GM04504 (cell line): ENCODE results near the gene PLEKHJ1.
"Not testable (repeated sequence)": the region's sequence is repeated elsewhere in the genome, so short reads cannot be mapped to it uniquely, and the experiment has no call there.

Experiments used
- DNase-seq: peaks from one replicate; pipeline ENCODE4 v3.0.0-alpha.2; 2012; ENCODE audit warnings: low read depth

PLEKHJ1 gene, protein sequence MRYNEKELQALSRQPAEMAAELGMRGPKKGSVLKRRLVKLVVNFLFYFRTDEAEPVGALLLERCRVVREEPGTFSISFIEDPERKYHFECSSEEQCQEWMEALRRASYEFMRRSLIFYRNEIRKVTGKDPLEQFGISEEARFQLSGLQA

DNA sequence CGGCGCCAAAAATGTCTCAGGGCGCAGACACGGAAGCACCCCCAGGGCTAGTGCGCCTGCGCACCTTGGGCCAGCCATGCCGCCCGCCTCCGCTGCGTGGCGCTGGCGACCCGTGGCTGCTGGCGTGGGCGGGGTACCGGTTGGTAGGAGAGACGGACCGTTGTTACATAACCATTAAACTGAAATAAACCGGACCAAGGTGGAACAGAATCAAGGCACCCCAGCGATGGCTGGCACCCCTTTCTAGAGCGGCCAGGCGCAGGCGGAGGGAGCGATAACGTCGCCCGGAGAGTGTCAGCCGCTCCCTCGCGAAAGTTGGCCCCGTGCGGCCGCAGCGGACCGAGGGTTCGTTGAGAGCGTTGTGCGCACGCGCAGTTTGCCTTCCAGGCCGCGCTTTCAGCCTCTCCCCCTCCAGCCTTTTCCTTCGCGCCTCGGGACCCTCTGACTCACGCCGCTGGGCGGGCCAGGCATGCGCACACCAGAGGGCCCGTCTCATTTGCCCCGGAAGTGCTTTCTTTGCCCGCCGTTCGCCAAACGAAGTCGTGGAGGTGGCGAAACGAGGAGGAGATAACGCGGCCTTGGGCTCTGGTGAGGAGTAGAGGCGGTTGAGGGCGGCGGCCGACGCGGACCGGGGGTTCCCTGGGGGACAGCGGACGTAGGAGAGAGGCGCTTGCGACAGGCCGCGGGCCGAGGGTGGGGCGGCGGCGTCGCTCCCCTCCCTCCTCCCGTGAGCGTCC, at the start of gene PLEKHJ1, which contains the start of gene SF3A2:
TSS of gene PLEKHJ1 (minus strand) at position 16 of the 737 bp plus-strand sequence. CDS start 81 bp downstream, outside the sequence.
TSS of gene SF3A2 (plus strand) at position 511 of the 737 bp plus-strand sequence. CDS start 6,595 bp downstream, outside the sequence.
- peak; percentile 92 for DNase-seq

DNA sequence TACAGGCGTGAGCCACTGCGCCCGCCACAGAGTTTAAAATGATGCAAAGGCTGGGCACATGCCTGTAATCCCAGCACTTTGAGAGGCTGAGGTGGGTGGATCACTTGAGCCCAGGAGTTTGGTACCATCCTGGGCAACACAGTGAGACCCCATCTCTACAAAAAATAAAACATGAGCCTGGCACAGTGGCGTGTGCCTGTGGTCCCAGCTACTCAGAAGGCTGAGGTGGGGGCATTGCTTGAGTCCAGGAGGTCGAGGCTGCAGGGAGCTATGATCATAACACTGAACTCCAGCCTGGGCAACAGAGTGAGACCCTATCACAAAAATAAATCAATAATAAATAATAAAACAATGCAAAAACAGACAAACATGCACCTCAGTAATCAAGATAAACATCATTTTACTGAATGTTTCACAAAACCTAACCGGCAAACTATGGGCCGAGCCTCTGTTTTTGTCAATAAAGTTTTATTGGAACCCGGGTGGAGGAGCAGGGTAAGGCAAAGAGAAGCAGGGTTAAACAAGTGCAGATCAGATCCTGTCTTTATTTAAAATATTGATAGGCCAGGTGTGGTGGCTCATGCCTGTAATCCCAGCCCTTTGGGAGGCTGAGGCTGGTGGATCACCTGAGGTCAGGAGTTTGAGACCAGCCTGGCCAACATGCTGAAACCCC, 47.8 kb upstream of the PLEKHJ1 start:
- DNase-seq, result no peak

DNA sequence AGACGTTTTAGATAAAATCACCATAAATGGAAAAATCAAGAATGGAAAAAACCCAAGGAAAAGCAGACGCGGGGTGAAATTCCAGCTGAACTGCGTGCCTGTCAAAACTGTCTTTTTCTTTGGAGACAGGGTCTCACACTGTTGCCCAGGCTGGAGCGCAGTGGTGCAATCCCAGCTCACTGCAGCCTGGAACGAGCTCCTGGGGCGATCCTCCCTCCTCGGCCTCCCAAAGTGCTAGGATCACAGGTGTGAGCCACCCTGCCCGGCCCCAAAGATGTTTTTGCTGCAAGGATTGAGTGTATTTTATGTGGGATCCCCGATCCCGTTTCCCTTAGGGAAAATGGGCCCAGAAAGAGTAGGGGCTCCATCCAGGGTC, 46.7 kb upstream of the PLEKHJ1 start:
- DNase-seq, result no peak

DNA sequence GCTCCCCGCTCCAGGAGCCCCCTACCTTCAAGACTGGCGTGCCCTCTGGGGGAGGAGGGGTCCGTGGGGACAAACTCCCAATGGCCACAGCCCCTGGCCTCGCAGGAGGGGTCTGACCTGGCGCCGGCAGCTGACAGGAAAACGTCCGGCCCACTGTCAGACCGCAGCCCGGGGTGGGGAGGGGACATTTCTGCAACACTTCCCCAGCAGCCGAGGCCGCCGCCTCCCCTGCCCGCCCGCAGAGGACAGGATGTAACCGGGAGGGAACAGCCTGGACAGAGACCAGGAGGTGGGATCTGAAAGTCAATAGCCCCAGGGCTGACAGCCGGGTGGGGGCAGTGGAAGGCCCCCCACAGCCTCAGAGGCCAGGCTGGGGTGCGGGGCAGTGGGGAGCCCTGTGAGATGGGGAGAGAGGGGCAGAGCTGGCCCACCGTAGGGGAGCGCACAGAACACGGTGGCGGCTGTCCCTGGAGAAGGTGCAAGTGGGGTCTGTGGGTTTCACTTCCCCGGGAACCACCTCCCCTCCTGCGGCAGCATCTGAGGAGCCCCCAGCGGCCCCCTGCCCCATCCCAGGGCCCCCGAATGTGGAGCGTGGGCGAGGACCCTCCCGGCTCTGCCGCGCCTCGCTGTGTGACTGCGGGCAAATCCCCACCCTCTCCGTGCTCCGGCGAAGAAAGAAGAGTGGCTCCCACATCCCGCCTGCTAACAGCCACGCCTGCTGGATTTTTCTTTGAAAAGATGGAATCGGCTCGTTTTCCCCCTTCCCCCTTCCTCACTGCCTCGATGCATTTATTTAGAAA, 46.1 kb upstream of the PLEKHJ1 start, which contains the start of gene PEAK3:
TSS of gene PEAK3 (minus strand) at position 114 of the 800 bp plus-strand sequence. CDS start 1,244 bp downstream, outside the sequence.
- DNase-seq, result no peak

DNA sequence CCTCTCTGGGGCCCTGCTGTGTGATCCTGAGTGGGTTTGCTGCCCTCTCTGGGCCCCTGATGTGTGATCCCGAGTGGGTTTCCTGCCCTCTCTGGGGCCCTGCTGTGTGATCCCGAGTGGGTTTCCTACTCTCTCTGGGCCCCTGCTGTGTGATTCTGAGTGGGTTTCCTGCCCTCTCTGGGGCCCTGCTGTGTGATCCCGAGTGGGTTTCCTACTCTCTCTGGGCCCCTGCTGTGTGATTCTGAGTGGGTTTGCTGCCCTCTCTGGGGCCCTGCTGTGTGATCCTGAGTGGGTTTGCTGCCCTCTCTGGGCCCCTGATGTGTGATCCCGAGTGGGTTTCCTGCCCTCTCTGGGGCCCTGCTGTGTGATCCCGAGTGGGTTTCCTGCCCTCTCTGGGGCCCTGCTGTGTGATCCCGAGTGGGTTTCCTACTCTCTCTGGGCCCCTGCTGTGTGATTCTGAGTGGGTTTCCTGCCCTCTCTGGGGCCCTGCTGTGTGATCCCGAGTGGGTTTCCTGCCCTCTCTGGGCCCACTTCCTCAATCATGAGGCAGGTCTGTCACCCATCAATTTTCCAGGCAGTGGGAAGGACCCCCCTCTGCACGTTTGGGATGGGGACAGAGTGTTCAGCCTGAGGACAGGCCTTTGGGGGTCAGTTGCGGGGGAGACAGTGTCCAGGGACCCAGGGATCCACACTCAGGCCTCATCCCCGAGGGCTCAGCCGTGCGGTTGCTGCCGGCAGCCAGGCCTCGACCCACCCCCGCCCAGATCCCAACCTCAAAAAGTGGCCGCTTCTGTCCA, 45.3 kb upstream of the PLEKHJ1 start:
- DNase-seq, result not testable (repeated sequence)

DNA sequence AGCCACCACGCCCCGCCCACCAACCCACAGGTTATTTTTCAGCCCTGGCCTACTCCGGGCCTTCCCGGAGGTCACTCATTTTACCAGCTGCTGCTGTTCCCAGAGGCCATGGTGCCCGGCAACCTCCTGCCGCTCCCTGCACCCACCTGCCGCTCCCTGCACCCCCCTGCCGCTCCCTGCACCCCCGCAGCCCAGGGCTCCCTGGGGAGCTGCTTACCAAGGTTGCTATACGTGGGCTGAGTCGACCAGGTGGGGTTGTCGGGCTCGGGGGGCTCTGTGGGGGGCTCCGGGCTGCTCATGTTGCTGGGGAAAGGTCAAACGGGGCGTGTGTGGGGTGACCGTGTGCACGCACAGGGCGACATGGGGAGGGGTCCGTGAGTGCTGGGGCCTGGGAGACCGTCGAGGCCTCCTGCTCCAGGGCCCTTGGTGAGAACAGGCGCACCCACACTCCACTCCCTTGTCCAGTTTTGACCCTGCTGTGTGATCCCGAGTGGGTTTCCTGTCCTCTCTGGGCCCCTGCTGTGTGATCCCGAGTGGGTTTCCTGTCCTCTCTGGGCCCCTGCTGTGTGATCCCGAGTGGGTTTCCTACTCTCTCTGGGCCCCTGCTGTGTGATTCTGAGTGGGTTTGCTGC, 44.6 kb upstream of the PLEKHJ1 start:
- no peak for DNase-seq

DNA sequence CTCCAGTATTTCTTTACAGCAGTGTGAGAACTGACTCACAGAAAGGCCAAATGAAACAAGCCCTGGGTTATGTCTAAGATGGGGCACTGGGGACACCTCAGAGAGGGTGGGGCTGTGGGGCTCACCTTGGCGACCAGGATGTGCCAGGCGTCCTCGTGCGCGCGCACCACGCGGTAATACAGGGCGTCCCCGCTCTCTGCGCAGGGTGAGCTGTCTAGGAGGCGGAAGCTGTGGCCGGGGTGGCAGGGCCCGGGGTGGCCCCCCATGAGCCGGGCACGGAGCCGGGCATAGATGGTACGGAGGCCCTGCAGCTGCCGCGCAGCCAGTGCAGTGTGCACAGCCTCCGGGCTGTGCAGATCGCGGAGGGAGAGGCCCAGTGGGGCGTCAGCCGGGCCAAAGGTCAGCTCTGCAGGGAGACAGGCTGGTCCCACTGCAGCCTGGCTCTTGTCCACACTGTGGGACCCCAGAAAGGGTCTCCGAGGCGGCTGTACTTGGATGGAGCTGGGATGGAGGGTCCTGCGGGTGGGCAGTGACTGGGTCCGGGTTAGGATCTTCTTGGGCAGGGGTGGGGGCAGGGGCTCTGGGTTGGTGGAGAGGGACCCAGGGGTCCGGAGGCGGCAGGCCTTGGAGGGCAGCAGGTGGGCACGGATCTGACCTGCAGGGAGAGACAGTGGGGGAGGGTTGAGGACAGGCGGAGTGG, 42.5 kb upstream of the PLEKHJ1 start:
- DNase-seq, result no peak

DNA sequence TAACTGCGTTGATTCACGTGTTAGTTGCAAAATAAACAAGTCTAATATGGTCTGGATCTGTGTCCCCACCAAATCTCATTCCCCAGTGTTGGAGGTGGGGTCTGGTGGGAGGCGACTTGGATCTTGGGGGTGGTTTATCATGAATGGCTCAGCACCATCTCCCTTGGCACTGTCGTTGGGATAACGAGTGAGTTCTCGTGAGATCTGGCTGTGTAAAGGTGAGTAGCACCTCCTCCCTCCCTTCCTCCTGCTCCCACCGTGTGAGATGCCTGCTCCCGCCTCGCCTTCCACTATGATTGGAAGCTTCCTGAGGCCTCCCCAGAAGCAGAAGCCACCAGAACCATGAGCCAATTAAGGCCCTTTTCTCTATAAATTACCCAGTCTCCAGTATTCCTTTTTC, 41.0 kb upstream of the PLEKHJ1 start:
- no peak for DNase-seq

DNA sequence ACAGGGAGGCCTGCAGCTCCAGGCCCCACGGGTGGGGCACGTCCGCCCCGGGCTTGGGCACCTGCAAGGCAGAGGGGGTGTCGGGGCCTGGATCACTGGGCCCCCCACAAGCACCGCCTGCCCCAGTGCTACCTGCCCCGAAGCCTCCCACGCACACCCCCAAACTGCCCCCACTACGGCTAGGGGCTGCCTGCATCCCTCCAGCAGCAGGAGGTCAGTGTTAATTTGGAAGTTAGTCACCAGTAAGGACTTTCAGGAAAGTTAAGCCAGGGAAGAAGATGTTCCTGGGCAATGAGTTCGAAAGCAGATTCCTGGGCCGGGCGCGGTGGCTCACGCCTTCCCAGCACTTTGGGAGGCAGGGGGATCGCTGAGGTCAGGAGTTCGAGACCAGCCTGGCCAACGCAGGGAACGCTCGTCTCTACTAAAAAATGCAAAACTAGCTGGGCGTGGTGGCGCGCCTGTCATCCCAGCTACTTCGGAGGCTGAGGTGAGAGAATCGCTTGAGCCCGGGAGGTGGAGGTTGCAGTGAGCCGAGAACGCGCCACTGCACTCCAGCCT, 40.4 kb upstream of the PLEKHJ1 start:
- DNase-seq, result no peak

DNA sequence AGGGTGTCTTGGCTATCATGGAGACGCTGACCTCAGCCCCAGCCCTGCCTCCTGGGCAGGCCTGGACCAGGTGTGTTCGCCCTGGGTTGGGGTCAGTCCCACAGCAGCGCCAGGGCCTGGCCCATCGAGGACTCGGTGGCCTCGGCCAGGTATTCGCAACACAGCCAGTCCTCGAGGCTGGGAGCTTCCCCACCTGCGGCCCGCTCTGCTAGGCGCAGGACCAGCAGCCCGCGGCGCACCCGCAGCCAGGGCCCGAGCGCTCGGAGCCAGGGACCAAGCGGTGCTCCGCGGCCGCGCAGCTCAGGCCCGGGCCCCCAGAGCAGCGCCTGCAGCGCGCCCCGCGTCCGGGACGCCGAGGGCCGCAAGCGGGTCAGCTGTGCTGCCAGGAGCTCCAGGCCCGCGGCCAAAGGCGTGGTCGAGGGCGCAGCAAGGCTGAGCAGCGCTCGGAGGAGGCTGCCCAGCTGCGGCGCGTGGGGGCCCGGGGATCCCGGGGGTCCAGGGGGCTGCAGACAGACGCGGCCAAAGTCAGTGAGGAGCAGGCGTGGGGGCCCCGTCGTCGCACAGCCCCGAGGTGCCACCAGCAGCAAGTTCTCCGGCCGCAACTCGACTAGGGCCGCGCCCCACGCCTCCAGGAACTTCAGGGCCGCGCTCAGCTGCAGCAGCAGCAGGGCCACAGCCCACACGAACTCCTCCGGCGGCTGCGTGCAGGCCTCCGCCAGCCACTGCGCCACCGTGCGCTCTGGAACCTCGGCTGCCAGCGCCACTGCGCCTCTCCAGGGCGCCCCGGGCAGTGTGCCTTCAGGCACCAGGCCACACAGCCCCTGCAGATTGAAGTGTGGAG, 39.7 kb upstream of the PLEKHJ1 start:
- DNase-seq, result no peak

DNA sequence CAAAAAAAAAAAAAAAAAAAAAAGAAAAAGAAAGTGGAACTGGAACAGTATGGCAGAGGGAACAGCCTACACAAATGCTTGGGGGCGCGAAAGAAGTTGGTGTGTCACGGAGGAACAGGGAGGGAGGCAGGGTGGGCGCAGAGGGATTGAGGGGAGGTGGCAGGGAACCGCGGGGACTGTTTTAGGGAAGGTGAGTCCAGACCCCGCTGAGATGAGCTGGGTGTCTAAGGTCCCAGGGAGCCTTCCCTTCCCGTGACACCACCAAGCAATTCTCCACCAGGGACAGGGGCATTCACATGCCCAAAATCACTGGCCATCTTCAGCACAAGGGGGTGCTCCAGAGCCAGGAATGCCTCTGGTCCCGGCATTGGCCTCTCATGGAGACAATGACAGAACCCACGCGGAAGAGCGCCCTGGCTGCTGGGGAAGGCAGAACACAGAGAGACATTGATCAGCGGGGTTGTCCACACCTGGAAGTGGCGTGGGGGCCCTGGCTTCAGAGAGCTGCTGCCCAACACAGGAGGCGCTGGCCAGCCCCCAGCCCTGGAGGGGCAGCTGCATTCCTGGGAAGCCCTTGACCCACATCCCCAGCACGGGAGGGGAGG, 38.9 kb upstream of the PLEKHJ1 start:
- no peak for DNase-seq

DNA sequence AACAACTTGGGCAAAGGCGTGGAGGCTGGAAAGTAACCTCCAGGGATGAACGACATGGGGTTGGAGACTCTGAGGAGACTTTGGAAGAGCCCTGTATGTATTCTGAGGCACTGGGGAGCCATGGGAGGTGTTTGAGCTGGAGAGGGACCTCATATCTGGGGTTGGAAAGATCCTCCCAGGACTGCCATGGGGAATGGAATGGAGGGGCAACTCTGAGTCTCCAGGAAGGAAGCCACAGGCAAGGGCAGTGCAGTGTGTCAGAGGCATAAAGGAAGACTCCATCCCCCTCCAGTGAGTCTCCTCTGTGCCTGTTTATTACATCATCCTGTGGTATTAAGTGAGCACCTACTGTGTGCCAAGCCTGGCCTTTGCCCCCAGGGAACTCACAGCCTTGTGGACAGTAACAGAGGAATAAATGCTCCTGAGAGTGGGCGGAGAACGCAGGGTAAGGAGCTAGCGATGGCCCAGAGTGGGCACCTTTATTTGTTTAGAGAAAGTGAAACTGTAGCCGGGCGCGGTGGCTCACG, 38.1 kb upstream of the PLEKHJ1 start:
- no peak for DNase-seq

DNA sequence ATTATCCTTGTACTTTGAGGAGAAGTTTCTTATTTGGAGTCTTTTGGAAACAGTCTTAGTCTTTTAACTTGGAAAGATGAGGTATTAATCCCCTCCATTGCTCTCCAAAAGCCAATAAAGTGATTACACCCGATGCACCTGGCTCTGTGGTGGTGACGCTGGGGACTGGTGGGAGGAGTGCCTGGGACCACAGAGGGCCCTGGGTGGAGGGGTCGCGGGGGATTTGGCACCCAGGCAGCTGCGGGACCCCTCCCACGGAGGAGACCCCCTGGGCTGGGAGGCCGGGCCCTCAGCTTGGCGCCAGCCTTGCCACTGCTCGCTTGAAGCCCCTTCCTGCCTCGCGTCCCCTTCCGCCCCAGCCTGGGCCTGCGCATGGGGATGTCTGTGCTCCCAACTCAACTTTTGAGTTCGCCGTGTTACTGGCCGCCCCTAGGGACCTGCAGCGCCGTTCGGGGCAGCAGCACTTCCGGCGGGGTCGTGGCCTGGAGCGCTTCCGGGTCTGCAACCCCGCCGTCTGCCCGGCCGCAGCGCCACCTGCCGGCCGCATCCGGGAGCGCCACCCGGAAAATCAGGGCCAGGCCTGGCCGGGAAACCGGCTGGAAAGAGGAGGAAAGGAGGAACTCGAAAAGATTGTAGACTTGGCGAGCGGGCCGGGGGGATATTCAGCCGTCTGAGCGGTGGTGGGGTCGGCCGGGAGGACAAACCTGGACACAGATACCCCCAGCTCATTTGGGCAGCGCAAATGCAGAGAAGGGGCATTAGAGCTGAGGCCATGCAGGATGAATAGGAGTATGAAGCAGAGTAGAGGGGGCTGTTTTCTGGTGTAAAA, 37.4 kb upstream of the PLEKHJ1 start:
- DNase-seq, result no peak

DNA sequence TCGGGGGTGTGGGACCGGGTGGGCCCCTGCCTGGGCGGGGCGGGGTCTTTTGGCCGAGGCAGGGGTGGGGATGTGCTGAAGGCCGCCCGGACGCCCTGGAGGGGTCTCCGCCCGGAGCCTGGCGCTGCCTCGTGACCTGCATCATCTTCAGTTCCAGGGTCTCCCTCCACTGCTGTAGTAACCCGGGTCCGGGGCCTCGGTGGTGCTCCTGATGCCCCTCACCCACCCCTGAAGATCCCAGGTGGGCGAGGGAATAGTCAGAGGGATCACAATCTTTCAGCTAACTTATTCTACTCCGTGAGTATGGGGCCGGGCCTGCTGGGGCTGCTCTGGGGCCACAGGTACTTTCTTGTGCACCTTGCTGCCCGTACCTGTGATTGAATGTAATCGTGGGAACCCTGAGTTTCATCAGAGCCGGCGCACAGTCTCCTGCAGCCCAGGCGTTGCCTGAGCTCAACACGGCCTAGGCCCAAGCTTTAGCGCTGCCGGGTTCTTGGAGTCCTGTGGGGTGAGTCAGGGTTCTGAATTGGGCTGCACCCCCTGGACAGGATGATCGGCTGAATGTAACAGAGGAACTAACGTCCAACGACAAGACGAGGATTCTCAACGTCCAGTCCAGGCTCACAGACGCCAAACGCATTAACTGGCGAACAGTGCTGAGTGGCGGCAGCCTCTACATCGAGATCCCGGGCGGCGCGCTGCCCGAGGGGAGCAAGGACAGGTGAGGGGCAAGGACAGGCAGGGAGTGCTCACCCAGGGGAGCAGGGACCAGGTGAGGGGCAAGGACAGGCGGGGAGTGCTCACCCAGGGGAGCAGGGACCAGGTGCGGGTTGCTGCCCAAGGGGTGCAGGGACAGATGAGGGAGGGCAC, 35.3 kb upstream of the PLEKHJ1 start:
- peak; percentile 67 for DNase-seq

DNA sequence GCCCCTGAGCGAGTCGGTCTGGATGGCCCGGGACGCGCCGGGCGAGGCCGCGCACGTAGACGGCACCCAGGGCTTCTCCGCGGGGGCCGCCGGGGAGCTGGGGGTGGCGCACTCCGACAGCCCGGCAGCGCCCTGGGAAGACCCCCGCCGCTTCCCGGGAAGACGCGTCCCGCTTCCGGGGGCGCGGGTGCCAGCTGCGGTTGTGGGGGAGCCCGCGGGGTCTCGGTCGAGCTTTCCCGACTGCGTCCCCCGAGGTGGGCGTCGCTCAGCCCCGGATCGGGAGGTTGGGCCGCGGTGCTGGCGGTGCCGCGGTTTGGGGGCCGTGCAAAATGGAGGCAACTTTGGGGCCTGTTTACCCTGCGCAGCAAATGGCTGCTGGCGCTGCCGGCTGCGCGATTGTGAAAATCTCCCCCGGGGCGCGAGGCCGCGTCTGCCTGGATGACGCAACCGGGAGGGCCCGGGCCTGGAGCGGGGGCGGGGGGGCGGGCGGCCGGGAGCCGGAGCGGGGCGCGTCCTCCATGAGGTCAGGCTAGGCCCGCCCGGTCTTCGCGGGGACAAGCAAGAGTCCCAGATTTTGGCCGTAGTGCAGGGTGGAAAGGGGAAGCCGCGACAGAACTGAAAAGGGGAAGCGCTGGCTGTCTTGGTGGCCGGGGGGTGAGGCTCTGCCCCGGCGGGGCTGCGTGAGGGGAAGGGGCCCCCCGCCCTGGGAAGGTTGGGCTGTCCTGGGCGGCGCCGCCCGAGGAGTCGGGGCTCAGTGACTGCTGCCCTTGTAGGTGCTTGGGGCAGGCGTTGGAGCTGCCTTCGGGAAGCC, 34.5 kb upstream of the PLEKHJ1 start:
- DNase-seq, result peak; percentile 70

DNA sequence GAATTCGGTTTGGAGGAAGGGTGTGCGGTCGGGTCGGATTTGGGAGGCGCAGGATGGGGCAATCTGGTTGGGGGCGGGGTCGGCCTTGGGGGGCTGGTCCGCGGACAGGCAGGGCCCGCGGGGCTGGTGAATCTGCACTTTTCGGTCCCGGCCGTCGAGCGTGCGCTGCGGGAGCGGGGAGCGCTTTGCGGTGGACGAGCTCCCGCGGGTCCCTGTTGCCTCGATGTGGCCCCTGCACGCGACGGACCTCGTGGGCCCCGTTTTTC, 34.0 kb upstream of the PLEKHJ1 start:
- DNase-seq, result no peak
